ENCODE results near the gene CHP1. TPM values are rescaled to one million over a fixed set of nuclear protein-coding genes. Genes with fewer than 3 reads are reported as not detected.
A peak's percentile ranks its signal among the peaks of the same experiment; 100 is the strongest.
"Not testable (repeated sequence)": the region's sequence is repeated elsewhere in the genome, so short reads cannot be mapped to it uniquely, and the experiment has no call there.

CHP1 gene
- total RNA-seq, 1 donor from 2014 or later = 67.0 TPM

GRCh38 chr15:41256577-41257038, 25.5 kb downstream of the CHP1 start:
- peak in 1 of 2 donors; percentile 10 for DNase-seq (ENCODE audit: low read depth in 2 of 2)

- no peak for DNase-seq (ENCODE audit: low read depth in 2 of 2)
Observed at GRCh38 chr15:41258750-41259471, 27.8 kb downstream of the CHP1 start.

- DNase-seq (ENCODE audit: low read depth in 2 of 2) = no peak
Observed at GRCh38 chr15:41259546-41260189, 28.6 kb downstream of the CHP1 start.

GRCh38 chr15:41260924-41261323, 29.9 kb downstream of the CHP1 start:
- DNase-seq (ENCODE audit: low read depth in 2 of 2) = not testable (repeated sequence)

GRCh38 chr15:41262571-41262970, 31.5 kb downstream of the CHP1 start:
- DNase-seq (ENCODE audit: low read depth in 2 of 2) = no peak

GRCh38 chr15:41263891-41264351, 32.9 kb downstream of the CHP1 start:
- DNase-seq (ENCODE audit: low read depth in 2 of 2) = no peak

- DNase-seq (ENCODE audit: low read depth in 2 of 2) = no peak
Observed at GRCh38 chr15:41269887-41270286, 38.8 kb downstream of the CHP1 start.

- DNase-seq (ENCODE audit: low read depth in 2 of 2) = no peak
Observed at GRCh38 chr15:41276831-41277230, 45.8 kb downstream of the CHP1 start.

- DNase-seq (ENCODE audit: low read depth in 2 of 2) = no peak
Observed at GRCh38 chr15:41278319-41278718, 47.3 kb downstream of the CHP1 start.

- DNase-seq (ENCODE audit: low read depth in 2 of 2) = no peak
Observed at GRCh38 chr15:41279535-41280283, 48.6 kb downstream of the CHP1 start.

- DNase-seq (ENCODE audit: low read depth in 2 of 2) = peak in 1 of 2 donors; percentile 23
Observed at GRCh38 chr15:41281236-41281635, 50.2 kb downstream of the CHP1 start.

GRCh38 chr15:41282436-41282835, 51.4 kb downstream of the CHP1 start:
- not testable (repeated sequence) for DNase-seq (ENCODE audit: low read depth in 2 of 2)

GRCh38 chr15:41282980-41283652, 52.0 kb downstream of the CHP1 start:
- not testable (repeated sequence) for DNase-seq (ENCODE audit: low read depth in 2 of 2)

GRCh38 chr15:41283653-41284426, 52.8 kb downstream of the CHP1 start:
- DNase-seq (ENCODE audit: low read depth in 2 of 2) = peak; percentile 97 to 99

- DNase-seq (ENCODE audit: low read depth in 2 of 2) = peak in 1 of 2 donors; percentile 37
Observed at GRCh38 chr15:41284427-41285177, 53.5 kb downstream of the CHP1 start.

GRCh38 chr15:41285285-41285684, 54.2 kb downstream of the CHP1 start:
- no peak for DNase-seq (ENCODE audit: low read depth in 2 of 2)

- DNase-seq (ENCODE audit: low read depth in 2 of 2) = no peak
Observed at GRCh38 chr15:41286665-41287333, 55.7 kb downstream of the CHP1 start.

GRCh38 chr15:41288464-41288863, 57.4 kb downstream of the CHP1 start:
- no peak for DNase-seq (ENCODE audit: low read depth in 2 of 2)

GRCh38 chr15:41289953-41290352, 58.9 kb downstream of the CHP1 start:
- no peak for DNase-seq (ENCODE audit: low read depth in 2 of 2)

All from dermis microvascular lymphatic vessel endothelial cell (primary cell).